IMR-90 (cell line): ENCODE data around the gene AP3M1. TPM values are rescaled to one million over a fixed set of nuclear protein-coding genes. Genes with fewer than 3 reads are reported as not detected.

Experiments
- ATAC-seq: fragments of 200-7000 bp; cut with Tn5 transposase; 2 replicates; pipeline ENCODE4 v1.9.1; 2020; ENCODE audit warnings: low read depth, mild to moderate bottlenecking, moderate library complexity
- BruUV-seq: library from RNA; stranded (reverse); fragments of 400-500 nt; replicated peaks from 2 replicates; lab custom pipeline; 2021; lab: Mats Ljungman, UMichigan
- CTCF ChIA-PET: fragments of 300-600 bp; formaldehyde crosslinking; extraction: SDS; loops from one replicate; lab custom pipeline; 2021; ENCODE audit warnings: antibody characterized with exemption; lab: Yijun Ruan, JAX
- POLR2A ChIA-PET: fragments of 300-600 bp; sonication (Branson Sonifier 250); formaldehyde crosslinking; loops from one replicate; lab custom pipeline; 2022; ENCODE audit warnings: antibody characterized with exemption; ENCODE audit not compliant: unreplicated experiment; lab: Charles Lee
- DNase-seq: peaks from one replicate; pipeline ENCODE4 v3.0.0; 2013
- H2AFZ ChIP-seq: replicated peaks from 2 replicates; pipeline ENCODE3; 2013; ENCODE audit warnings: low read length, mild to moderate bottlenecking; ENCODE audit not compliant: poor library complexity
- H2AK5ac ChIP-seq: 2 replicates; pipeline ENCODE4 v1.6.1; 2013; ENCODE audit warnings: low read depth, low read length, inconsistent platforms
- H2AK9ac ChIP-seq: replicated peaks from 2 replicates; pipeline ENCODE3; 2013; ENCODE audit warnings: mild to moderate bottlenecking, low read depth, low read length, moderate library complexity; ENCODE audit not compliant: poor library complexity
- H2BK120ac ChIP-seq: 2 replicates; pipeline ENCODE4 v1.6.1; 2013; ENCODE audit warnings: low read depth, low read length, inconsistent platforms
- H2BK15ac ChIP-seq: 3 replicates; pipeline ENCODE4 v1.6.1; 2013; ENCODE audit warnings: low read depth, low read length, inconsistent platforms
- H2BK20ac ChIP-seq: 2 replicates; pipeline ENCODE4 v1.6.1; 2013; ENCODE audit warnings: low read depth, mild to moderate bottlenecking, inconsistent platforms, low read length, moderate library complexity
- H2BK5ac ChIP-seq: 2 replicates; pipeline ENCODE4 v1.6.1; 2013; ENCODE audit warnings: mild to moderate bottlenecking, low read depth, low read length, inconsistent platforms; ENCODE audit not compliant: poor library complexity, severe bottlenecking
- H3K14ac ChIP-seq: replicated peaks from 2 replicates; pipeline ENCODE4 v1.6.1; 2013; ENCODE audit warnings: low read depth, low read length, inconsistent platforms
- H3K18ac ChIP-seq: 2 replicates; pipeline ENCODE4 v1.6.1; 2013; ENCODE audit warnings: low read depth, low read length, control low read depth
- H3K23ac ChIP-seq: 2 replicates; pipeline ENCODE4 v1.6.1; 2013; ENCODE audit warnings: low read depth, low read length, inconsistent platforms
- H3K27ac ChIP-seq: 2 replicates; pipeline ENCODE4 v1.5.1; 2013; ENCODE audit warnings: mild to moderate bottlenecking, control low read depth, low read length; ENCODE audit not compliant: insufficient read depth
- H3K27me3 ChIP-seq: 2 replicates; pipeline ENCODE4 v1.6.1; 2013; ENCODE audit warnings: low read length; ENCODE audit not compliant: control insufficient read depth, insufficient read depth
- H3K36me3 ChIP-seq: 2 replicates; pipeline ENCODE4 v1.6.1; 2013; ENCODE audit warnings: low read length, mixed read lengths; ENCODE audit not compliant: control insufficient read depth, insufficient read depth
- H3K4ac ChIP-seq: 2 replicates; pipeline ENCODE4 v1.6.1; 2013; ENCODE audit warnings: low read depth, low read length, inconsistent platforms
- H3K4me1 ChIP-seq: 2 replicates; pipeline ENCODE4 v1.6.1; 2013; ENCODE audit warnings: low read length, mixed read lengths; ENCODE audit not compliant: control insufficient read depth, insufficient read depth
- H3K4me2 ChIP-seq: 2 replicates; pipeline ENCODE4 v1.6.1; 2013; ENCODE audit warnings: low read depth, mild to moderate bottlenecking, control low read depth, low read length, moderate library complexity
- H3K4me3 ChIP-seq: 2 replicates; pipeline ENCODE4 v1.5.1; 2013; ENCODE audit warnings: low read depth, mild to moderate bottlenecking, control low read depth, low read length, moderate library complexity; ENCODE audit not compliant: insufficient read depth
- H3K56ac ChIP-seq: 2 replicates; pipeline ENCODE4 v1.6.1; 2013; ENCODE audit warnings: low read length, inconsistent platforms; ENCODE audit not compliant: insufficient read depth; ENCODE audit errors: extremely low read depth
- H3K79me1 ChIP-seq, 2 experiments: 2 replicates each; pipeline ENCODE4 v1.6.1; 2013; ENCODE audit warnings: low read length in 2 of 2, inconsistent platforms in 1 of 2, low read depth in 1 of 2
- H3K9ac ChIP-seq: 2 replicates; pipeline ENCODE4 v1.6.1; 2013; ENCODE audit warnings: low read depth, low read length, control low read depth
- H3K9me1 ChIP-seq: 2 replicates; pipeline ENCODE4 v1.6.1; 2013; ENCODE audit warnings: low read length, inconsistent platforms; ENCODE audit not compliant: insufficient read depth
- H3K9me3 ChIP-seq: 2 replicates; pipeline ENCODE4 v1.6.1; 2013; ENCODE audit warnings: low read length; ENCODE audit not compliant: control insufficient read depth, insufficient read depth
- H4K20me1 ChIP-seq: 2 replicates; pipeline ENCODE4 v1.6.1; 2013; ENCODE audit warnings: low read length, inconsistent platforms; ENCODE audit not compliant: insufficient read depth
- H4K5ac ChIP-seq: 2 replicates; pipeline ENCODE4 v1.6.1; 2013; ENCODE audit warnings: mild to moderate bottlenecking, low read depth, low read length, control low read depth
- H4K8ac ChIP-seq, 2 experiments: 2 replicates each; pipeline ENCODE4 v1.6.1; 2013; ENCODE audit warnings: low read depth in 2 of 2, low read length in 2 of 2, control low read depth in 1 of 2, inconsistent platforms in 1 of 2
- H4K91ac ChIP-seq: 2 replicates; pipeline ENCODE4 v1.6.1; 2013; ENCODE audit warnings: low read depth, low read length, inconsistent platforms; ENCODE audit not compliant: insufficient read depth
- FOS ChIP-seq: fragments of 150-350 bp; IDR thresholded peaks from 2 replicates; pipeline ENCODE4 v1.6.1; 2016; ENCODE audit warnings: low read depth, low read length
- MAZ ChIP-seq: IDR thresholded peaks from 2 replicates; pipeline ENCODE4 v1.6.1; 2012; ENCODE audit warnings: low read depth, mild to moderate bottlenecking, low read length, improper control_type of control experiment, moderate library complexity, borderline replicate concordance
- WGBS, 2 experiments: methylation state at CpG; one replicate each; pipeline versions ENCODE4 v1.1.5 to v1.1.7; 2013; ENCODE audit warnings: missing lambda C conversion rate in 2 of 2; ENCODE audit not compliant: insufficient read length in 1 of 2; ENCODE audit errors: extremely low coverage in 2 of 2; 5-methylcytosine and 5-hydroxymethylcytosine counted together
- dilution Hi-C: fragments of 300-500 bp; cut with HindIII; formaldehyde crosslinking; loops from one replicate; pipeline ENCODE4 v1.14.3; 2018; ENCODE audit warnings: low sequenced_read_pairs; ENCODE audit not compliant: unreplicated experiment
- in situ Hi-C: fragments of 300-500 bp; cut with MboI; formaldehyde crosslinking; loops from 3 replicates; pipeline ENCODE4 v1.14.3; 2019; ENCODE audit warnings: low sequenced_read_pairs, inconsistent platforms, mixed read lengths
- intact Hi-C: fragments of 100-400 bp; cut with micrococcal nuclease; formaldehyde crosslinking; loops from 2 replicates; pipeline ENCODE4 v1.10.0; 2022
- polyA plus RNA-seq, 3 experiments: library from polyadenylated mRNA; depleted of rRNA; stranded (reverse); fragments of >200 nt; gene quantifications; 2 replicates each; pipeline ENCODE4 v1.2.3, GENCODE V29; 2012; ENCODE audit warnings: low replicate concordance in 1 of 3
- total RNA-seq: library from RNA; depleted of rRNA; stranded (reverse); fragments of >200 nt; gene quantifications from 2 replicates; pipeline ENCODE4 v1.2.3, GENCODE V29; 2012
- TF ChIP-seq, protein P1 (sequence below): fragments of 150-350 bp; IDR thresholded peaks from 2 replicates; pipeline ENCODE4 v1.6.1; 2017; ENCODE audit warnings: mild to moderate bottlenecking, antibody characterized with exemption, low read length, low read depth

AP3M1 gene
- total and polyA plus RNA-seq, 2 of the 4 experiments (the other 2 are of a cell fraction) = 26.6 to 46.4 TPM

DNA sequence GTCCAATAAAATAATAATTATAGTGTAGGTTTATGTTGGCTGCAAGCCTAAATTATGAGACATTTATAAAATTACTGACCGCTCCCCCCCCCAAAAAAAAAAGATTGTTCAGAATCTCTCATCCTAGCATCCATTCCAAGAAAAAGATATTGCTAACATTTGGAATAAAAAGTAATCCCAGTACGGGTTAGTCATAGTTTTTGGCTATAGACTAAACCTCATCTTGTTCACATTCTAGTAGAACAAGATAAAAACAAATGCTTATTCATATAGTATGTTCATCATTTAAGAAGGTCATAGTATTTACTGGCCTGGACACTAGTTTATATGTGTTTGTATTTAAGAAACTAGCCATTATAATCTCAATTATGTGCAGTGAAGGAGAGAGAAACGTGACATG is 44.4 kb upstream of the AP3M1 start:
- H3K4me1 ChIP-seq = peaks cover 6% of the 10 kb centered on the region
- no peak overlapping the region for H3K9ac ChIP-seq
- H2AK9ac ChIP-seq = no peak overlapping the region
- ChIA-PET POLR2A (no interaction called here), CTCF (no interaction called here)
- H3K4me2 ChIP-seq = no peak overlapping the region
- H4K91ac ChIP-seq = no peak overlapping the region
- no peak overlapping the region for H3K23ac ChIP-seq
- intact Hi-C loops (loop anchor here (5.0 kb wide), 2 partner anchors 37 to 43 kb away; partner anchors contain the start of genes ADK and AP3M1), dilution Hi-C loops (no loop called here), in situ Hi-C loops (no loop called here)
- H3K9me3 ChIP-seq = no peaks in the 10 kb centered on the region
- TF ChIP-seq MAZ (no peak), FOS (no peak)
- TF ChIP-seq, protein P1, sequence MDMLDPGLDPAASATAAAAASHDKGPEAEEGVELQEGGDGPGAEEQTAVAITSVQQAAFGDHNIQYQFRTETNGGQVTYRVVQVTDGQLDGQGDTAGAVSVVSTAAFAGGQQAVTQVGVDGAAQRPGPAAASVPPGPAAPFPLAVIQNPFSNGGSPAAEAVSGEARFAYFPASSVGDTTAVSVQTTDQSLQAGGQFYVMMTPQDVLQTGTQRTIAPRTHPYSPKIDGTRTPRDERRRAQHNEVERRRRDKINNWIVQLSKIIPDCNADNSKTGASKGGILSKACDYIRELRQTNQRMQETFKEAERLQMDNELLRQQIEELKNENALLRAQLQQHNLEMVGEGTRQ = no peak
- H3K79me1 ChIP-seq = peaks cover 17 to 55% of the 10 kb centered on the region in 2 experiments
- DNase-seq (peak; percentile 67), ATAC-seq (peak; percentile 61)
- H2AK5ac ChIP-seq = no peak overlapping the region
- no peak overlapping the region for H2BK120ac ChIP-seq
- no peak overlapping the region for H4K8ac ChIP-seq
- no peak overlapping the region for H2BK5ac ChIP-seq
- no peak overlapping the region for H3K4ac ChIP-seq
- H3K14ac ChIP-seq = no peak overlapping the region
- no peak overlapping the region for H4K5ac ChIP-seq
- H3K27ac ChIP-seq = no peak overlapping the region
- no peaks in the 10 kb centered on the region for H3K27me3 ChIP-seq
- no TSS peak for BruUV-seq
- peaks cover 11% of the 10 kb centered on the region; the same call in 1 of the 2 replicates for H3K9me1 ChIP-seq
- H2BK15ac ChIP-seq = no peak overlapping the region
- H2BK20ac ChIP-seq = no peak overlapping the region
- H3K4me3 ChIP-seq = no peak overlapping the region
- no peak overlapping the region for H3K56ac ChIP-seq
- no peaks in the 10 kb centered on the region for H3K36me3 ChIP-seq
- no peak overlapping the region for H3K18ac ChIP-seq
- H2AFZ ChIP-seq = no peak overlapping the region
- peaks cover 5% of the 10 kb centered on the region; the same call in 1 of the 2 replicates for H4K20me1 ChIP-seq
- WGBS, 2 experiments = no CpG with 5 or more reads among the region's 3 CpGs
